Body of pancreas (tissue), 4 donors: ENCODE data around the gene UCP2.

Experiments
- CTCF ChIP-seq, 7 experiments: fragments of 450-650 bp in 4 of 7; fragments of 200-600 bp in 3 of 7; sonication (generic) in 3 of 7; IDR thresholded peaks; one replicate each; pipeline ENCODE4 v1.5.1; 2016 to 2019; ENCODE audit warnings: antibody characterized with exemption in 7 of 7
- POLR2A ChIP-seq, 3 donors: fragments of 450-650 bp; IDR thresholded peaks; one replicate each; pipeline ENCODE4 v1.6.1; 2016; ENCODE audit warnings: antibody characterized with exemption in 3 of 3, mild to moderate bottlenecking in 2 of 3

GRCh38 chr11:73951797-73952196 lies 30.8 kb downstream of the UCP2 start:
- no peak for TF ChIP-seq CTCF (IDR thresholded peaks at IDR 0.05)
- TF ChIP-seq POLR2A (IDR thresholded peaks at IDR 0.05), result no peak
